ENCODE data around the gene RAB34. TPM values are rescaled to one million over a fixed set of nuclear protein-coding genes. Genes with fewer than 3 reads are reported as not detected.

Gene RAB34
- total RNA-seq, 2 experiments from 2014 or later: 7.6 to 8.2 TPM

DNA sequence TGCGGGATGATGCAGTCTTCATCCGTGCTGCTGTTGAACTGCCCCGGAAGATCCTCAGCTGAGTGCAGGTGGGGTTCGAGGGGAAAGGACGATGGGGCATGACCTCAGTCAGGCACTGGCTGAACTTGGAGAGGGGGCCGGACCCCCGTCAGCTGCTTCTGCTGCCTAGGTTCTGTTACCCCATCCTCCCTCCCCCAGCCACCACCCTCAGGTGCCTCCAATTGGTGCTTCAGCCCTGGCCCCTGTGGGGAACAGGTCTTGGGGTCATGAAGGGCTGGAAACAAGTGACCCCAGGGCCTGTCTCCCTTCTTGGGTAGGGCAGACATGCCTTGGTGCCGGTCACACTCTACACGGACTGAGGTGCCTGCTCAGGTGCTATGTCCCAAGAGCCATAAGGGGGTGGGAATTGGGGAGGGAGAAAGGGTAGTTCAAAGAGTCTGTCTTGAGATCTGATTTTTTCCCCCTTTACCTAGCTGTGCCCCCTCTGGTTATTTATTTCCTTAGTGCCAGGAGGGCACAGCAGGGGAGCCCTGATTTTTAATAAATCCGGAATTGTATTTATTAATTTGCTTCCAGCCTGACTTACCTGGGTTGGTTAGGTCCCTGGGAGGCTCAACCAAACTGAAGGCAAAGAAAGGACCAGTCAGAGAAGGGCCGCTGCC is 32.0 kb upstream of the RAB34 start:
- peak overlapping the region; percentile 48 for H3K27ac Mint-ChIP-seq
- peak overlapping the region; percentile 34 for H3K4me3 Mint-ChIP-seq
- no peak for DNase-seq

DNA sequence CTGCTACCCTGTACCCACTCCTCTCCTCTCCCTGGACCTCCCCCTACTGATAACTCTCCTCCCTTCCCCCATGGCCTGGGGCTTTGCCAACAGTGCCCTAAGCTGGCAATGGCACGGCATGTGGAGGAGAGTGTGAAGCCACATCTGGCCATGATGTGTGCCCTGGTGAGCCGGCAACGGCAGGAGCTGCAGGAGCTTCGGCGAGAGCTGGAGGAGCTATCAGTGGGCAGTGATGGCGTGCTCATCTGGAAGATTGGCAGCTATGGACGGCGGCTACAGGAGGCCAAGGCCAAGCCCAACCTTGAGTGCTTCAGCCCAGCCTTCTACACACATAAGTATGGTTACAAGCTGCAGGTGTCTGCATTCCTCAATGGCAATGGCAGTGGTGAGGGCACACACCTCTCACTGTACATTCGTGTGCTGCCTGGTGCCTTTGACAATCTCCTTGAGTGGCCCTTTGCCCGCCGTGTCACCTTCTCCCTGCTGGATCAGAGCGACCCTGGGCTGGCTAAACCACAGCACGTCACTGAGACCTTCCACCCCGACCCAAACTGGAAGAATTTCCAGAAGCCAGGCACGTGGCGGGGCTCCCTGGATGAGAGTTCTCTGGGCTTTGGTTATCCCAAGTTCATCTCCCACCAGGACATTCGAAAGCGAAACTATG is 31.3 kb upstream of the RAB34 start:
- Mint-ChIP-seq H3K27ac (peak overlapping the region; percentile 73), H3K4me1 (peaks cover 31% of the 10 kb centered on the region), H3K9me3 (no peaks in the 10 kb centered on the region), H3K4me3 (peak overlapping the region; percentile 22), H3K36me3 (peaks cover 55% of the 10 kb centered on the region), H3K27me3 (no peaks in the 10 kb centered on the region)
- no peak for DNase-seq

More for the DNA sequence above, 32.0 kb upstream of the RAB34 start:
- H3K9me3 Mint-ChIP-seq: no peaks in the 10 kb centered on the region
- H3K4me1 Mint-ChIP-seq: peaks cover 31% of the 10 kb centered on the region
- H3K36me3 Mint-ChIP-seq: peaks cover 52% of the 10 kb centered on the region
- no peaks in the 10 kb centered on the region for H3K27me3 Mint-ChIP-seq

DNA sequence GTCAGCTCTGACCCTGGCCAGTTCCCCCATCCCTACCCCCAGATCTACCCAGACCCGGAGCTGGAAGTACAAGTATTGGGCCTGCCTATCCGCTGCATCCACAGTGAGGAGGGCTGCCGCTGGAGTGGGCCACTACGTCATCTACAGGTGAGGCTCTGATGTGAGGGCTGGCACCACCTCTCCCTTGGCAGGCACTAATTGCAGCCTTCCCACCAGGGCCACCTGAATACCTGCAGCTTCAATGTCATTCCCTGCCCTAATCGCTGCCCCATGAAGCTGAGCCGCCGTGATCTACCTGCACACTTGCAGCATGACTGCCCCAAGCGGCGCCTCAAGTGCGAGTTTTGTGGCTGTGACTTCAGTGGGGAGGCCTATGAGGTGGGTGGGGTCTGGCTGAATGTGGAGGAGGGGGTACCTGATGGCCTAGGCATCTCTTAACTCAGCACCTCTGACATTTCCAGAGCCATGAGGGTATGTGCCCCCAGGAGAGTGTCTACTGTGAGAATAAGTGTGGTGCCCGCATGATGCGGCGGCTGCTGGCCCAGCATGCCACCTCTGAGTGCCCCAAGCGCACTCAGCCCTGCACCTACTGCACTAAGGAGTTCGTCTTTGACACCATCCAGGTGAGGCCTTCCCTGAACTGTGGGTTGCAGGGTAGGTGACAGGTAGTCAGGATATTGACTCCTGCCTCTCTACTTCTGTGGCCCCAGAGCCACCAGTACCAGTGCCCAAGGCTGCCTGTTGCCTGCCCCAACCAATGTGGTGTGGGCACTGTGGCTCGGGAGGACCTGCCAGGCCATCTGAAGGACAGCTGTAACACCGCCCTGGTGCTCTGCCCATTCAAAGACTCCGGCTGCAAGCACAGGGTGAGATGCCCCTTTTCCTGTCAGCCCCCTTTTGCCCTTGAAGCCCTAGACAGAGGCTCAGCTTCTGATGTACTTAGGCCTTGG is 30.4 kb upstream of the RAB34 start:
- DNase-seq: no peak
- Mint-ChIP-seq H3K4me1 (peaks cover 31% of the 10 kb centered on the region), H3K9me3 (no peaks in the 10 kb centered on the region), H3K27me3 (no peaks in the 10 kb centered on the region), H3K27ac (peak overlapping the region; percentile 73), H3K4me3 (no peak overlapping the region), H3K36me3 (peaks cover 55% of the 10 kb centered on the region)

DNA sequence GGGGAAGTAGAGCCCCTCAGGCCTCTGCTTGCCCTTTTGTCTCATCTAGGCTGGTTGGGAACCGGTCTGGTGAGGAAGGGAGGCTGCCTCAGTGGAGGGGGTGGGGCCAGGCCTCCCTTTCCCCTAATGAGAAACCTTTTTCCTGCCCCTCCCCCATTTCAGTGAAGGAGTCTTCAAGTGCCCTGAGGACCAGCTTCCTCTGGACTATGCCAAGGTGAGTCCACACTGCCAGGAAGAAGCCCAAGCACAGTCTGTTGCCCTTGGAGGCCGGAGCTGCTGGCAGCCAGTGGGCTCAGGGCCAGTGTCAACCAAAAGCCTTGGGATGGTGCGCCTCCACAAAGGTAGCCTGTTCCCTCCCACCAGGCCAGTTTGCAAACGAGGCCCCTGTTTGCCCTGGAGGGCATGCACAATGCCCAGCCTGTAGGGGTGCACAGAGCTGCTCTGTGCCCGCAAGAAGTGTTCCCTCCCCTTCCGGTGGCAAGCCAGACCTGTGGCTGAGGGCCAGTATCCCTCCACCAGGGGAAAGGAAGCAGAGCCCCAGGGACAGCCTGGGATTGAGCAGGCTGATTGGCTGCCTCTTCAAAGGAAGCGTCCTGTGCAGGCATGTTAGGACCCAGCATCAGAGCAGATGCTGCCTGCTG is 29.5 kb upstream of the RAB34 start:
- DNase-seq: no peak
- no peaks in the 10 kb centered on the region for H3K27me3 Mint-ChIP-seq
- H3K27ac Mint-ChIP-seq: peak overlapping the region; percentile 42
- peak overlapping the region; percentile 92 for H3K4me3 Mint-ChIP-seq
- peaks cover 31% of the 10 kb centered on the region for H3K4me1 Mint-ChIP-seq
- no peaks in the 10 kb centered on the region for H3K9me3 Mint-ChIP-seq
- peaks cover 55% of the 10 kb centered on the region for H3K36me3 Mint-ChIP-seq

DNA sequence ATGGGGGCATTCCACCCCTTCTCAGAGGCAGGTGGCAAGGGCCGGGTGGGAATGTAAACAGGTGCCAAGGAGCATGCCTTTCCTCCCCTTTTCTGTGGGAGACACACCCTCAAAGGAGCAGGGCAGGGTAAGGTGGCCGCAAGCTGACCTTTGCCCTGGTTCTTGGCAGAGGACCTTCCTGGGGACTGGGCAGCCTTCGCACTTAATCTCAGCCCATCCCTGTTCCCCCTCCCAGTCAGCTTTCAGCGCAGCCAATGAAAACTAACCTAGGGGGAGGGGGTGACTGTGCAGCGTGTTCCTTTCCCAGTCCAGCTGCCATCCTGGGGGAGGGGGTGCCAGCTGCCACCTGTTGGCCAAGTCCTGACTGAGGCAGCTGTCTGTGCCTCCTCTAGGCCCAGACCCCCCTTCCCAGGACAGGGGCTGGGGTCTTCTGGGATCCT is 29.0 kb upstream of the RAB34 start:
- no peak for DNase-seq
- Mint-ChIP-seq H3K4me1 (peaks cover 36% of the 10 kb centered on the region), H3K4me3 (peak overlapping the region; percentile 92), H3K27ac (peak overlapping the region; percentile 92), H3K9me3 (no peaks in the 10 kb centered on the region), H3K36me3 (peaks cover 57% of the 10 kb centered on the region), H3K27me3 (no peaks in the 10 kb centered on the region)

DNA sequence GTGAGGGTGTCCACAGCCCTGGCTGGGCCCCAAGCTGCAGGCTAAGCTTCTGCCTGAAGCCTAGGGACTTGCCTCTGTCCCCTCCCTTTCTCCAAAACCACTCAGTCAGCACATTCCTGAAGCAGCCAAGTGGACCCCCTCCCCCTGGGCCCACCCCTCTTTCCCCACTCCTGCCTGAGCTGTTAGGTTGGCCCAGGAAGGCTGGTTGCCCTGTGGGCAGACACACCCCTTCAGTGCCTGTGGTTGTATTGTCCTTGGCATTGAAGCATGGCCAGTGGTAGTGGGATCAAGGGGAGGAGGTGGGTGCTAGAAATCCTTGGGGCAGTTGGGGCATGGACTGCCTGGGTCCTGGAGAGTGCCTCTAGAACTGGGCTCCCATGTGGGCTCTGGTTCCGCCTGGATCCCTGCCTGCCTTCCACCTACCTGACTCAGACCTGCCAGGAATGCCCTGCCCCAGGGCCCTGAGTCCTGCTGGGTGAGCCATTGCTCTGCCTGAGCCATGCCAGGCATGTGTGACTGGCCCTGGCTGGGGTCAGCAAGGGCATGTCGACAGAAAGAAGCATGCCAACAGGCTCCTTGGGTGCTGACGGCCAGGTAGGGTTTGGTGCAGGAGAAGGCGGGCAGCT is 28.2 kb upstream of the RAB34 start:
- Mint-ChIP-seq H3K4me1 (peaks cover 41% of the 10 kb centered on the region), H3K27ac (peak overlapping the region; percentile 92), H3K4me3 (peak overlapping the region; percentile 92), H3K9me3 (peaks cover 1% of the 10 kb centered on the region), H3K27me3 (no peaks in the 10 kb centered on the region), H3K36me3 (peaks cover 58% of the 10 kb centered on the region)
- no peak for DNase-seq

DNA sequence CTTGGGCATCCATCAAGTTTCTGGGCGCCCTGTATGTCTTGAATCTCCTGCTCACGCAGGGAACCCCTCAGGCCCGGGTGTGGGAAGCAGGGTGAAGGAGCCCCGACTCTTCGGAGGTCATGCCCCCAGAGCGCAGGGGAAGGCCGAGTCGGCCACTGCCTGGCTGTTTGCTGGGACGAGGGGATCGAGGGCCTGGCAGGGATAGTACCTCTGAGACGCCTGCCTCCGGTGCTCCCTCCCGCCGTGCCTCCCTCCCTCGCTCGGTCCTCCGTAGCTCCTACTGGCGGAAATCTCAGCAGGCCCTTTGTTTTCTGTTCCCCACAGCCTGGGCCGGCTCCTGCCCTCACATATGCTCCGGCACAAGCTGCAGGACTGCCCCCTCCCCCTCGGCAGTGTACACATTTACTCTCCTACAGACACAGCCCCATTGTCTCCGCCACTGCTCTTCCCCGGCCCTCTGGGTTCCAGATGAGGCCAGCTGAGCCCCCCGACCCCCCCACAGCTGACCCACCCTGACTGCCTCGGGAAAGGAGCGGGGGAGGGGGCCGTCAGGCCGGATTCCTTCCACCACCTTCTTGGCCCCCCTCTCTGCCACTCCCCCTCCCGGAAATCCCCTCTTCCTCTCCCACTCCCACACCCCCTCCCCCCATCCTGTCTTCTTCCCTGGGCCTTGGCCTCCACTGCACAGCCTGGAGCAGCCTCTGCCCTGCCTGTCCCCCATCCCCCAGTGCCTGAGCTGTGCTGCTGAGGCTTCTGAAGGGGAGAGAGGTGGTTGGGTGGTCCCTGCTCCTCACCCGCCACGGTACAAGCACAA is 27.5 kb upstream of the RAB34 start:
- H3K27ac Mint-ChIP-seq: peak overlapping the region; percentile 92
- DNase-seq: peak; percentile 46
- peaks cover 1% of the 10 kb centered on the region for H3K9me3 Mint-ChIP-seq
- peaks cover 39% of the 10 kb centered on the region for H3K4me1 Mint-ChIP-seq
- peak overlapping the region; percentile 92 for H3K4me3 Mint-ChIP-seq
- H3K36me3 Mint-ChIP-seq: peaks cover 58% of the 10 kb centered on the region
- no peaks in the 10 kb centered on the region for H3K27me3 Mint-ChIP-seq

DNA sequence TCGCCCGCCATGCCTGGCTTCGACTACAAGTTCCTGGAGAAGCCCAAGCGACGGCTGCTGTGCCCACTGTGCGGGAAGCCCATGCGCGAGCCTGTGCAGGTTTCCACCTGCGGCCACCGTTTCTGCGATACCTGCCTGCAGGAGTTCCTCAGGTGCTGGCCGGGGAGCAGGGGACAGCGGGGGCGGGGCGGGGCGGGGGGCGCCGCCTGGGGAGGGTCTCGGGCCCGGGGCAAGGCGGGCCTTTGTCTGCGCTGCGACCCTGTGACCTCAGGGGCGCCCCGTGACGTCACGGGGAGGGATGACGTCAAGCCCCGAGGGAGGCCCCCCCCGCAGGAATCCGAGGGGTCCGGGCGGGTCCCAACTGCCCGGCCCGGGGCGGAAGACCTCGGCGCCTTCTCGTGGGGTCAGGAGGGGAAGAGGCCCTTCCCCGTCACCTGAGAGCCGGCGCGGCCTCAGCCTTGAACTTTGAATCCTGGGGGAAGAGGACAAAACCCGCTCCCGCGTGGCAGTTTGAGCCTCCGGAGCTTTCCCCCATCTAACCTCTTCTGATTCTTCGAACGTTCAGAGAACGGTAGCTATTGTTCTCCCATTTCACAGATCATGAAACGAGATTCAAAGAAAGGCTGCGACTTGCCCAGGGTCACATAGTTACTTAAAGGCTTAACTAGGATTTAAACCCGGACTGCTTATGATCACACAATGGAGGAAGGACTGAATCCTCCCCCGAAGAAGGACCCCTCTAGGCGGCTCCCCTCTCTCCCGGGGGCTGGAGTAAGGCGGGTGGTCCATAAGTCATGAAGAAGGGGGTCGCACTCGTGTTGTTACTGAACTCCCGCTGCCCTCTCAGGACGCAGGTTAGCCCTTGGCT is 26.7 kb upstream of the RAB34 start:
- peak overlapping the region; percentile 92 for H3K27ac Mint-ChIP-seq
- H3K9me3 Mint-ChIP-seq: peaks cover 4% of the 10 kb centered on the region
- H3K36me3 Mint-ChIP-seq: peaks cover 64% of the 10 kb centered on the region
- peaks cover 40% of the 10 kb centered on the region for H3K4me1 Mint-ChIP-seq
- peak; percentile 65 for DNase-seq
- no peaks in the 10 kb centered on the region for H3K27me3 Mint-ChIP-seq
- H3K4me3 Mint-ChIP-seq: peak overlapping the region; percentile 92

DNA sequence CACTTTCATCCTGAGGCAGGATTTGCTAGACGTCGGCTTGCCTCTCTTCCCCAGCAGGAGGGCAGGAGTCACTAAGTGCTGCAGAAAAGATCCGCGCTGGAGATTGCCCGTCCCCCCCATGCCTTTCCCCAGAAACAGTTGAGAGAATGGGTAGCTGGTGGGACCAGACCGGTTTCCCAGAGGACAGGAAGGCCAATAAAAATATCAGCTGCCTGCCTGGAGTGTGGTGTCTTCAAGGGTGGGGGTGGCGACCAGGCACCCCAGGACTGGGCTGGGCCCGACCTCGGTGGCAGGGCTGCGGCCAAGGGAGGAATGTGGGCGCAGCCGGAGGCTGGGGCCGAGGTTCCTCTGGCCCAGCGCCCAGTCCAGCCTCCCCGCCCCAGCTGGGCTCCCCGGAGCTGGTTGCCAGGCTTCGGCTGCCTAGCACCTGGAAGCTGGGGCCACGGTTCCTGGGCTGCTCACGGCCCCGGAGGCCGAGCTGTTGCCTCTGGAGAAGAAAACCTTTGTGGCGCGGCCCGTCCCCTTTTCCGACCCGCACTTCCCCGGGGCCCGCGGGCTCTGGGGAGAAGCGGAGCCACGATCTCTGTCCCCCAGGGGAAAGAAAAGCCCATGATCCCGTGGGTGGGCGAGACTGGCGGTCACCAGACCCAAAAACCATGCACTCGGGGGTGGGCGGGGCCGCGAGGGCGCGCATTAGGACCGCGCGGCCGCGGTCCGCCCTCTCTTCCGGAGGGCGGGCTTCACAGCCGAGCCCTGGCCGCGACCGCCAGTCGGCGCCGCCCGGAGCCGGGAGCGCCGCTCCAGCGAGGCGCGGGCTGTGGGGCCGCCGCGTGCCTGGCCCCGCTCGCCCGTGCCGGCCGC is 25.8 kb upstream of the RAB34 start, which contains the start of gene TRAF4:
TSS of gene TRAF4 (plus strand) at position 769 of the 861 bp plus-strand sequence. CDS start 102 bp downstream, outside the sequence.
- no peaks in the 10 kb centered on the region for H3K27me3 Mint-ChIP-seq
- peaks cover 64% of the 10 kb centered on the region for H3K36me3 Mint-ChIP-seq
- peak within 1 kb of the TSS; percentile 92 for H3K27ac Mint-ChIP-seq
- peaks cover 4% of the 10 kb centered on the region for H3K9me3 Mint-ChIP-seq
- H3K4me1 Mint-ChIP-seq: peaks cover 38% of the 10 kb centered on the region
- DNase-seq: peak; percentile 90
- peak within 1 kb of the TSS; percentile 92 for H3K4me3 Mint-ChIP-seq

DNA sequence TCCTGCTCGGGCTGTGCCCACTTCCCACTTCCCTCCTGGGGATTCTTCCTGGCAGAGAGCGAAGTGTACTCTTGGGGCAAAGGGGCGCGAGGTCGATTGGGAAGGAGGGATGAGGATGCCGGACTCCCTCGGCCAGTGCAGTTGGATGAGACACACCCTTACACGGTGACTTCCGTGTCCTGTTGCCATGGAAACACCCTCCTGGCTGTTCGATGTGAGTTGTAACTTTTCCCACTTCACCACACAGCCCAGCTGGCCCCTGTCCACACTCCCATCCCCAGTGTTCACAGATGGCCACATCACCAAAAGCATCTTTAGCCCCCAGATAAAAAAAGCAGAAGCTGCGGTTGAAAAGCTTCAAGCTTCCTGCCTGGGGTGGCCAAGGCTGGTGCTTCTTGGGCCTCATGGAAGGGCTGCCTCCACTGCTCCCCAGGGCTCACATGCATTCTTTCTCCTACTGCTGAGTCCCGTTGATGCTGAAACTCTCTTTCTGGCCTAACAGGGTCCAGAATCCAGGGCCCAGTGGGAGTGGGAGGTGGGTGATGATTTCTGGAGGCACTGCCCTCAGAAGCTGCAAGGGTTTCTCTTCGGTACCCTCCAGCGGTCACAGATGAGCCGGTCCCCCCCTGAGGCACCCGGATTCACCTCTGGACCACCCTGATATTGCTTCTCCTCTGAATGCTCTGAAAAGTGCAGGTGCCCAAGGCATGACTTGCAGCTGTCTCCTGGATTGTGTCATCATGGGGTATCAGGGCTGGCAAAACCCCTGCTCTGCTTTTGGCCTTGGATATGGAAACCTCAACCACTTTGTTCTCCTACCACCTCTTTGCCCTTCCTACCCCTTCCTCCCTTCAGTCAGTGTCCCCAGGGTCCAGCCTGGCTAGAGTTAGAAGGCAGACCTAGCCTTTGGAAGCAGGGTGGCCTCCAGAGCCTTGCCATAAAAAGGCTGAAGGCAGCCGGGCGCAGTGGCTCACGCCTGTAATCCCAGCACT is 24.0 kb upstream of the RAB34 start:
- no peak for DNase-seq
- peak overlapping the region; percentile 81 for H3K4me3 Mint-ChIP-seq
- peaks cover 69% of the 10 kb centered on the region for H3K36me3 Mint-ChIP-seq
- peak overlapping the region; percentile 54 for H3K27ac Mint-ChIP-seq
- no peaks in the 10 kb centered on the region for H3K27me3 Mint-ChIP-seq
- H3K9me3 Mint-ChIP-seq: peaks cover 4% of the 10 kb centered on the region
- H3K4me1 Mint-ChIP-seq: peaks cover 35% of the 10 kb centered on the region

Data from activated naive CD8-positive, alpha-beta T cell treated with anti-CD3 and anti-CD28 coated beads for 36 hours (primary cell).